Measurements from ENCODE around the gene NPHP4.

Gene NPHP4

DNA sequence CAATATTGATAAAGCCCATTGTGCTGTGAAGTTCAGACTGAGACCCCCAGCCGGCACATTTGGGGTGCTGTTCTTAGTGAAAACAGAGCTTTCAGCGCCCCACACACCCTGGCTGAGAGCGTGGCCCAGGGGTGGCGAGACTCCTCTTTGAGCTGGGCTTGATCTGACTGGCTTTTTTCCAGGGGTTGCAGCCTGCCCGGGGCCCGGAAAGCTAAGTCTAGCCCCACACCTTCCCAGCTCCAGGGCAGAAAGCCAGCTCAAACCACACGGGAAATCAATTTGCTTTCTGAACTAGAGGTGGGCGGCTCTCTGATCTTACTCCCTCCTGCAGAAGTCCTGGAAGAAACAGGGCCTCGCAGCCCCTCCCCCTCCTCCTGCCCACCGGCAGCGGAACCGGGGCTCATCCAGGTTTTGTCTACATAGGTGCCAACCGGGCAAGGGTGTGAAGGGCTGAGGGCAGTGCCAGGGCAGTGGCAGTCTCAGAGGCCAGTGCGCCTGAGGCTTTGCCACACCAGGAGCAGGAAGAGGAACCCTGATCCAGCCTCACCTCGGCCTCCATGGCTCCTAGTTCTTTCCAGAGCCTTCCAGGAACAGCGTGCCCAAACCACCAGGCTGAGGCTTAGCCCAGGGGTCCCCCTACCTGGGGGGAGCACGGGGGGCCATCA lies 155.3 kb downstream of the NPHP4 start:
- DNase-seq (ENCODE audit: low read depth in 2 of 2) = no peak

GRCh38 chr1:5835179-5835562 lies 157.1 kb downstream of the NPHP4 start:
- no peak overlapping the region for H3K4me3 ChIP-seq (replicated peaks in 1 of 2; ENCODE audit: low read depth in 2 of 2, low read length in 2 of 2)

More for the DNA sequence above, 155.3 kb downstream of the NPHP4 start:
- TF ChIP-seq, protein P1, sequence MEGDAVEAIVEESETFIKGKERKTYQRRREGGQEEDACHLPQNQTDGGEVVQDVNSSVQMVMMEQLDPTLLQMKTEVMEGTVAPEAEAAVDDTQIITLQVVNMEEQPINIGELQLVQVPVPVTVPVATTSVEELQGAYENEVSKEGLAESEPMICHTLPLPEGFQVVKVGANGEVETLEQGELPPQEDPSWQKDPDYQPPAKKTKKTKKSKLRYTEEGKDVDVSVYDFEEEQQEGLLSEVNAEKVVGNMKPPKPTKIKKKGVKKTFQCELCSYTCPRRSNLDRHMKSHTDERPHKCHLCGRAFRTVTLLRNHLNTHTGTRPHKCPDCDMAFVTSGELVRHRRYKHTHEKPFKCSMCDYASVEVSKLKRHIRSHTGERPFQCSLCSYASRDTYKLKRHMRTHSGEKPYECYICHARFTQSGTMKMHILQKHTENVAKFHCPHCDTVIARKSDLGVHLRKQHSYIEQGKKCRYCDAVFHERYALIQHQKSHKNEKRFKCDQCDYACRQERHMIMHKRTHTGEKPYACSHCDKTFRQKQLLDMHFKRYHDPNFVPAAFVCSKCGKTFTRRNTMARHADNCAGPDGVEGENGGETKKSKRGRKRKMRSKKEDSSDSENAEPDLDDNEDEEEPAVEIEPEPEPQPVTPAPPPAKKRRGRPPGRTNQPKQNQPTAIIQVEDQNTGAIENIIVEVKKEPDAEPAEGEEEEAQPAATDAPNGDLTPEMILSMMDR (IDR thresholded peaks at IDR 0.05; ENCODE audit: low read depth, low read length) = no peak
- no peak overlapping the region for H3K4me3 ChIP-seq (replicated peaks in 1 of 2; ENCODE audit: low read depth in 2 of 2, low read length in 2 of 2)

GRCh38 chr1:5834477-5835178 lies 157.6 kb downstream of the NPHP4 start:
- TF ChIP-seq, protein P1 (IDR thresholded peaks at IDR 0.05; ENCODE audit: low read depth, low read length) = no peak
- no peak overlapping the region for H3K4me3 ChIP-seq (replicated peaks in 1 of 2; ENCODE audit: low read depth in 2 of 2, low read length in 2 of 2)
- DNase-seq (ENCODE audit: low read depth in 2 of 2) = no peak

More at GRCh38 chr1:5835179-5835562, 157.1 kb downstream of the NPHP4 start:
- no peak for DNase-seq (ENCODE audit: low read depth in 2 of 2)
- TF ChIP-seq, protein P1 (IDR thresholded peaks at IDR 0.05; ENCODE audit: low read depth, low read length) = no peak

GRCh38 chr1:5833911-5834310 lies 158.3 kb downstream of the NPHP4 start:
- TF ChIP-seq, protein P1 (IDR thresholded peaks at IDR 0.05; ENCODE audit: low read depth, low read length) = no peak
- H3K4me3 ChIP-seq (replicated peaks in 1 of 2; ENCODE audit: low read depth in 2 of 2, low read length in 2 of 2) = no peak overlapping the region
- DNase-seq (ENCODE audit: low read depth in 2 of 2) = no peak

DNA sequence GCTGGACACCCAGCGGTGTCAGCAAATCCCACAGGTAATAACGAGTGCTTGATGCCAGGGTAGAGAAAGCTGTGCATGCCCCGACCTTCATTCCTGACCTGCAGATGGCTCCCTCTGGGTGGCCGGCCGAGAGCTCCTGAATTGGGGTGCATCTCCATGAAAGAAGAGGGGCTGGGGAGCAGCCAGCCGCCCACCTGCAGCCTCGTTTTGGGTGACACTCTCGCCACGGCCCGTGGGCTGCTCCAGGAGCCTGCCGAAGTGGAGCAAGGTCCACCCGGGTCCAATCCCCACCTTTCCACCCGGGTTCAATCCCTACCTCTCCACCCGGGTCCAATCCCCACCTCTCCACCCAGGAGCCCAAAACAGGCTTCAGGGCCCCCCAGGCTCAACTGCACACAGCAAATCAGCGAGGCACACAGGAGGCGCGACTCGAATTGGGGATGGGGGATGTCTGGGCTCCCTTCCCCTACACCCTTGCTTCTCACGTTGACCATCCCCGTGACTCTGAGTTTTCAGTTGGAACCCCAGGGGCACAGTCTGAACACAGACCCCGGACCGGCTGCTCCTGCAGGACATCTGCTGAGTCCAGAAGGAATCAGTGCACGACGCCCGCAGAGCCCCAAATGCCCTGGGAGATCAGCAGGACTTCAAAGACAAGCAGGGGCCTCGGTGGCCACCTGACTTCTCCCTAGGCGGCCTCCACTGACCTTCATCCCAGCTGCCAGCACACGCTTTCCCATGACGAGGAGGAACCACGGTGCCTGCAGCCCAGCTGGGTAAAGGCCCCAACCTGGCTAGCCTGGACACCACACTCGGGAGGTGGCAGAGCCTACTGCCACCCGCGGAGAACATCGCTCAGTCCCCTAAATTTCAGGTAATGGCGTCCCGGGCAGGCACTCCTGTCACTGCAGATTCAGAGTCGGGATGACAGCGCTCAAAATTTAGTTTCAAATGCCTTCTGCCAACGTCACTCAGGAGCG lies 159.0 kb downstream of the NPHP4 start:
- no peak overlapping the region for H3K4me3 ChIP-seq (replicated peaks in 1 of 2; ENCODE audit: low read depth in 2 of 2, low read length in 2 of 2)
- DNase-seq (ENCODE audit: low read depth in 2 of 2) = no peak
- TF ChIP-seq, protein P1 (IDR thresholded peaks at IDR 0.05; ENCODE audit: low read depth, low read length) = no peak

DNA sequence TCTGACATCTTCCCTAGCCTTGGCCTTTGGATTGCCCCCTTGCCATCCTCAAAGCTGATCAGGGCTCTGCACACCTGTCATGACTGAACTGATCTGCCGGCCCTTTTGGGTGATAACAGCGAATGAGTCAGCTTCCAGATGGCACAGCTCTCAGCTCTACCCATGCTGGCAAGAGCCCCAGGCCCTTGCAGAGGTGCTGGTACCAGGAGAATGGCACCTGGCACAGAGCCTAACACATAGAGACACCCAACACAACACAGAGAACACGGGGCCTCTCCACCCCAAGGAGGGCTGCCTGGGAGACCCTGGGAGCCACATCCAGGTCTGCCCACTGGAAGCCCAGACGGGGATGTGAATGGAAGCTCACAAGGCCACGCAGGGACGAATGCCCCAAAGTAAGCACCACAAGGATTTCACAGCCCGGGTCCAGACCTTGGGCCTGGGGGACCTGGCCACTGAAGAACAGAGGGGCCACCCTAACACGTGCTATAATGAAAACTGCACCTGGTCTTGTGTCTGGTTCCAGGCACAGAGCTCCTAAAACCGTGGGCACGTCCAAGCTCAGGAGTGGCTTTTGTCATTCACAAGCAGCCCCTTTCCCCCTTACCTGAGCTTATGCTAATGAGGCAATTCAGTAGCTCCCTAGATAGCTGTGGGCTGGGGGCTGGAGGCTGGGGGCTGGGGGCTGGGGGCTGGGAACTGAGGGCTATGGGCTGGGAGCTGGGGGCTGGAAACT lies 160.5 kb downstream of the NPHP4 start:
- TF ChIP-seq, protein P1 (IDR thresholded peaks at IDR 0.05; ENCODE audit: low read depth, low read length) = no peak
- DNase-seq (ENCODE audit: low read depth in 2 of 2) = no peak

More for the DNA sequence above, 160.5 kb downstream of the NPHP4 start:
- no peak overlapping the region for H3K4me3 ChIP-seq (replicated peaks in 1 of 2; ENCODE audit: low read depth in 2 of 2, low read length in 2 of 2)
